Measurements from ENCODE around the gene STH.
"Not testable (repeated sequence)": the region's sequence is repeated elsewhere in the genome, so short reads cannot be mapped to it uniquely, and the experiment has no call there.

The STH gene

DNA sequence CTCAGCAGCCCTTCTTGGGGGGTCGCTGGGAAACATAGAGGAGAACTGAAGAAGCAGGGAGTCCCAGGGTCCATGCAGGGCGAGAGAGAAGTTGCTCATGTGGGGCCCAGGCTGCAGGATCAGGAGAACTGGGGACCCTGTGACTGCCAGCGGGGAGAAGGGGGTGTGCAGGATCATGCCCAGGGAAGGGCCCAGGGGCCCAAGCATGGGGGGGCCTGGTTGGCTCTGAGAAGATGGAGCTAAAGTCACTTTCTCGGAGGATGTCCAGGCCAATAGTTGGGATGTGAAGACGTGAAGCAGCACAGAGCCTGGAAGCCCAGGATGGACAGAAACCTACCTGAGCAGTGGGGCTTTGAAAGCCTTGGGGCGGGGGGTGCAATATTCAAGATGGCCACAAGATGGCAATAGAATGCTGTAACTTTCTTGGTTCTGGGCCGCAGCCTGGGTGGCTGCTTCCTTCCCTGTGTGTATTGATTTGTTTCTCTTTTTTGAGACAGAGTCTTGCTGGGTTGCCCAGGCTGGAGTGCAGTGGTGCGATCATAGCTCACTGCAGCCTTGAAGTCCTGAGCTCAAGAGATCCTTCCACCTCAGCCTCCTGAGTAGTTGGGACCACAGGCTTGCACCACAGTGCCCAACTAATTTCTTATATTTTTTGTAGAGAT, 3.4 kb downstream of the STH start:
- no peak overlapping the region for H2BK120ac ChIP-seq (ENCODE audit: low read depth, low read length)
- H3K4me3 ChIP-seq (ENCODE audit: low read length) = no peak overlapping the region
- no peaks in the 10 kb centered on the region for H3K79me2 ChIP-seq (ENCODE audit: control insufficient read depth, insufficient read depth, low read length)
- H3K27me3 ChIP-seq (ENCODE audit: insufficient read depth, low read length, poor library complexity) = no peaks in the 10 kb centered on the region
- H3K9ac ChIP-seq (ENCODE audit: low read length) = no peak overlapping the region
- H4K5ac ChIP-seq (ENCODE audit: low read length) = no peak overlapping the region
- DNase-seq = peak; percentile 74
- no peak overlapping the region for H3K18ac ChIP-seq (ENCODE audit: low read length)
- H2BK5ac ChIP-seq (ENCODE audit: low read length) = no peak overlapping the region
- no peak overlapping the region for H3K56ac ChIP-seq (ENCODE audit: low read length)
- H3K4me2 ChIP-seq (ENCODE audit: low read length) = no peak overlapping the region
- H3K79me1 ChIP-seq (ENCODE audit: low read length) = no peaks in the 10 kb centered on the region
- no peak overlapping the region for H2BK15ac ChIP-seq (replicated peaks; ENCODE audit: low read depth)
- WGBS (ENCODE audit: extremely low coverage, insufficient coverage, low lambda C conversion rate) = no CpG with 5 or more reads among the region's 8 CpGs
- H2AK5ac ChIP-seq (ENCODE audit: low read length) = no peak overlapping the region
- no peak overlapping the region for H4K8ac ChIP-seq (ENCODE audit: low read depth, low read length)
- no peaks in the 10 kb centered on the region for H3K36me3 ChIP-seq (ENCODE audit: control insufficient read depth, insufficient read depth, low read length)
- no peak overlapping the region for H3K23ac ChIP-seq (ENCODE audit: low read length)
- H3K4ac ChIP-seq (ENCODE audit: low read depth, low read length) = no peak overlapping the region
- H3K4me1 ChIP-seq (ENCODE audit: control insufficient read depth, low read depth, low read length) = no peaks in the 10 kb centered on the region
- no peak overlapping the region for H3K27ac ChIP-seq (ENCODE audit: low read depth, low read length)

DNA sequence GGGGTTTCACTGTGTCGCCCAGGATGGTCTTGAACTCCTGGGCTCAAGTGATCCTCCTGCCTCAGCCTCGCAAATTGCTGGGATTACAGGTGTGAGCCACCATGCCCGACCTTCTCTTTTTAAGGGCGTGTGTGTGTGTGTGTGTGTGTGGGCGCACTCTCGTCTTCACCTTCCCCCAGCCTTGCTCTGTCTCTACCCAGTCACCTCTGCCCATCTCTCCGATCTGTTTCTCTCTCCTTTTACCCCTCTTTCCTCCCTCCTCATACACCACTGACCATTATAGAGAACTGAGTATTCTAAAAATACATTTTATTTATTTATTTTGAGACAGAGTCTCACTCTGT, 3.9 kb downstream of the STH start:
- Histone ChIP-seq H3K23ac (ENCODE audit: low read length) (no peak overlapping the region), H3K27me3 (ENCODE audit: insufficient read depth, low read length, poor library complexity) (no peaks in the 10 kb centered on the region), H3K4me3 (ENCODE audit: low read length) (no peak overlapping the region), H2AK5ac (ENCODE audit: low read length) (no peak overlapping the region), H3K36me3 (ENCODE audit: control insufficient read depth, insufficient read depth, low read length) (no peaks in the 10 kb centered on the region), H3K4ac (ENCODE audit: low read depth, low read length) (no peak overlapping the region), H2BK120ac (ENCODE audit: low read depth, low read length) (no peak overlapping the region), H3K18ac (ENCODE audit: low read length) (no peak overlapping the region), H3K4me1 (ENCODE audit: control insufficient read depth, low read depth, low read length) (no peaks in the 10 kb centered on the region), H3K79me1 (ENCODE audit: low read length) (no peaks in the 10 kb centered on the region), H3K27ac (ENCODE audit: low read depth, low read length) (no peak overlapping the region), H2BK15ac (replicated peaks; ENCODE audit: low read depth) (no peak overlapping the region), H3K79me2 (ENCODE audit: control insufficient read depth, insufficient read depth, low read length) (no peaks in the 10 kb centered on the region), H3K56ac (ENCODE audit: low read length) (no peak overlapping the region), H4K5ac (ENCODE audit: low read length) (no peak overlapping the region), H3K4me2 (ENCODE audit: low read length) (no peak overlapping the region), H4K8ac (ENCODE audit: low read depth, low read length) (no peak overlapping the region), H2BK5ac (ENCODE audit: low read length) (no peak overlapping the region), H3K9ac (ENCODE audit: low read length) (no peak overlapping the region)
- no peak for DNase-seq
- no CpG with 5 or more reads among the region's 7 CpGs for WGBS (ENCODE audit: extremely low coverage, insufficient coverage, low lambda C conversion rate)

- DNase-seq = no peak
- Histone ChIP-seq H2BK5ac (ENCODE audit: low read length) (no peak overlapping the region), H2AK5ac (ENCODE audit: low read length) (no peak overlapping the region), H3K36me3 (ENCODE audit: control insufficient read depth, insufficient read depth, low read length) (no peaks in the 10 kb centered on the region), H3K79me1 (ENCODE audit: low read length) (no peaks in the 10 kb centered on the region), H3K27me3 (ENCODE audit: insufficient read depth, low read length, poor library complexity) (no peaks in the 10 kb centered on the region), H2BK120ac (ENCODE audit: low read depth, low read length) (no peak overlapping the region), H3K4me1 (ENCODE audit: control insufficient read depth, low read depth, low read length) (no peaks in the 10 kb centered on the region), H3K4me2 (ENCODE audit: low read length) (no peak overlapping the region), H3K18ac (ENCODE audit: low read length) (no peak overlapping the region), H3K9ac (ENCODE audit: low read length) (no peak overlapping the region), H2BK15ac (replicated peaks; ENCODE audit: low read depth) (no peak overlapping the region), H4K8ac (ENCODE audit: low read depth, low read length) (no peak overlapping the region), H3K79me2 (ENCODE audit: control insufficient read depth, insufficient read depth, low read length) (no peaks in the 10 kb centered on the region), H3K23ac (ENCODE audit: low read length) (no peak overlapping the region), H3K4ac (ENCODE audit: low read depth, low read length) (no peak overlapping the region), H3K4me3 (ENCODE audit: low read length) (no peak overlapping the region), H4K5ac (ENCODE audit: low read length) (no peak overlapping the region), H3K27ac (ENCODE audit: low read depth, low read length) (no peak overlapping the region), H3K56ac (ENCODE audit: low read length) (peak overlapping the region; percentile 7)
- WGBS (ENCODE audit: extremely low coverage, insufficient coverage, low lambda C conversion rate) = no CpG with 5 or more reads among the region's 6 CpGs
Measured at GRCh38 chr17:46003907-46004748, 5.1 kb downstream of the STH start.

DNA sequence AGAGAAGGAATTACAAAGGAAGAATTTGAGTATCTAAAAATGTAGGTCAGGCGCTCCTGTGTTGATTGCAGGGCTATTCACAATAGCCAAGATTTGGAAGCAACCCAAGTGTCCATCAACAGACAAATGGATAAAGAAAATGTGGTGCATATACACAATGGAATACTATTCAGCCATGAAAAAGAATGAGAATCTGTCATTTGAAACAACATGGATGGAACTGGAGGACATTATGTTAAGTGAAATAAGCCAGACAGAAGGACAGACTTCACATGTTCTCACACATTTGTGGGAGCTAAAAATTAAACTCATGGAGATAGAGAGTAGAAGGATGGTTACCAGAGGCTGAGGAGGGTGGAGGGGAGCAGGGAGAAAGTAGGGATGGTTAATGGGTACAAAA, 7.0 kb downstream of the STH start:
- H2AK5ac ChIP-seq (ENCODE audit: low read length); H3K4me3 ChIP-seq (ENCODE audit: low read length); H3K36me3 ChIP-seq (ENCODE audit: control insufficient read depth, insufficient read depth, low read length); H2BK5ac ChIP-seq (ENCODE audit: low read length); H3K79me2 ChIP-seq (ENCODE audit: control insufficient read depth, insufficient read depth, low read length); H3K4ac ChIP-seq (ENCODE audit: low read depth, low read length); H3K27me3 ChIP-seq (ENCODE audit: insufficient read depth, low read length, poor library complexity); H3K4me1 ChIP-seq (ENCODE audit: control insufficient read depth, low read depth, low read length); H3K9ac ChIP-seq (ENCODE audit: low read length); H2BK120ac ChIP-seq (ENCODE audit: low read depth, low read length); H4K5ac ChIP-seq (ENCODE audit: low read length); H3K27ac ChIP-seq (ENCODE audit: low read depth, low read length); H3K56ac ChIP-seq (ENCODE audit: low read length); DNase-seq; H3K79me1 ChIP-seq (ENCODE audit: low read length); H4K8ac ChIP-seq (ENCODE audit: low read depth, low read length); H3K18ac ChIP-seq (ENCODE audit: low read length); H2BK15ac ChIP-seq (replicated peaks; ENCODE audit: low read depth); H3K23ac ChIP-seq (ENCODE audit: low read length); H3K4me2 ChIP-seq (ENCODE audit: low read length): not testable (repeated sequence)
- WGBS (ENCODE audit: extremely low coverage, insufficient coverage, low lambda C conversion rate) = no CpG with 5 or more reads among the region's 1 CpG

- H3K4me1 ChIP-seq (ENCODE audit: control insufficient read depth, low read depth, low read length) = no peaks in the 10 kb centered on the region
- WGBS (ENCODE audit: extremely low coverage, insufficient coverage, low lambda C conversion rate) = no CpG with 5 or more reads among the region's 2 CpGs
- DNase-seq = no peak
Measured at GRCh38 chr17:46007461-46007965, 8.5 kb downstream of the STH start.

More at GRCh38 chr17:46007461-46007965, 8.5 kb downstream of the STH start:
- Histone ChIP-seq H2BK120ac (ENCODE audit: low read depth, low read length) (no peak overlapping the region), H3K56ac (ENCODE audit: low read length) (no peak overlapping the region), H3K79me2 (ENCODE audit: control insufficient read depth, insufficient read depth, low read length) (no peaks in the 10 kb centered on the region), H2BK5ac (ENCODE audit: low read length) (no peak overlapping the region), H2BK15ac (replicated peaks; ENCODE audit: low read depth) (no peak overlapping the region), H3K79me1 (ENCODE audit: low read length) (no peaks in the 10 kb centered on the region), H3K36me3 (ENCODE audit: control insufficient read depth, insufficient read depth, low read length) (no peaks in the 10 kb centered on the region), H3K4me2 (ENCODE audit: low read length) (no peak overlapping the region), H3K4ac (ENCODE audit: low read depth, low read length) (no peak overlapping the region), H3K27ac (ENCODE audit: low read depth, low read length) (no peak overlapping the region), H4K5ac (ENCODE audit: low read length) (no peak overlapping the region), H3K4me3 (ENCODE audit: low read length) (no peak overlapping the region), H3K18ac (ENCODE audit: low read length) (no peak overlapping the region), H2AK5ac (ENCODE audit: low read length) (no peak overlapping the region), H3K23ac (ENCODE audit: low read length) (no peak overlapping the region), H3K27me3 (ENCODE audit: insufficient read depth, low read length, poor library complexity) (no peaks in the 10 kb centered on the region), H3K9ac (ENCODE audit: low read length) (no peak overlapping the region), H4K8ac (ENCODE audit: low read depth, low read length) (no peak overlapping the region)

All from mesendoderm (in vitro differentiated cells).